ENCODE data around the gene CIAO2A. TPM values are rescaled to one million over a fixed set of nuclear protein-coding genes. Genes with fewer than 3 reads are reported as not detected.
"Not testable (repeated sequence)": the region's sequence is repeated elsewhere in the genome, so short reads cannot be mapped to it uniquely, and the experiment has no call there.

Gene CIAO2A
- total RNA-seq, 2 experiments from 2014 or later = 78.7 to 84.7 TPM

- no TSS peak for BruUV-seq (replicated peaks)
- TF ChIP-seq EZH2phosphoT487 (IDR thresholded peaks at IDR 0.05; ENCODE audit: borderline replicate concordance, low read depth, low read length) (no peak), CTCF (conservative IDR thresholded peaks at IDR 0.05; ENCODE audit: low read length) (no peak)
Observed at GRCh38 chr15:64058279-64058678, 35.4 kb downstream of the CIAO2A start.

GRCh38 chr15:64053674-64054073 lies 40.0 kb downstream of the CIAO2A start:
- intact Hi-C loops (cut with micrococcal nuclease; ENCODE audit: unreplicated experiment); BruUV-seq (replicated peaks); H3K79me2 ChIP-seq (ENCODE audit: insufficient read depth, low read depth, low read length); H3K9me2 ChIP-seq (ENCODE audit: insufficient read depth, low read length); H3K27ac ChIP-seq (ENCODE audit: low read depth, low read length, poor library complexity, severe bottlenecking); H4K20me1 ChIP-seq (ENCODE audit: insufficient read depth, low read length); CTCF ChIA-PET (ENCODE audit: unreplicated experiment); DNase-seq (ENCODE audit: low spot score); H3K4me1 ChIP-seq (ENCODE audit: insufficient read depth, low read length, poor library complexity, severe bottlenecking); H2AFZ ChIP-seq (ENCODE audit: low read length); H3K4me2 ChIP-seq (ENCODE audit: low read length); H3K9me3 ChIP-seq (ENCODE audit: low read length); H3K36me3 ChIP-seq (ENCODE audit: insufficient read depth, low read length); POLR2A ChIA-PET; H3K4me3 ChIP-seq (ENCODE audit: low read depth, low read length, poor library complexity, severe bottlenecking): not testable (repeated sequence)

More at GRCh38 chr15:64058279-64058678, 35.4 kb downstream of the CIAO2A start:
- ChIA-PET POLR2A (no interaction called here), CTCF (ENCODE audit: unreplicated experiment) (no interaction called here)
- H2AFZ ChIP-seq (ENCODE audit: low read length) = no peak overlapping the region
- H3K4me2 ChIP-seq (ENCODE audit: low read length) = no peak overlapping the region
- H3K27ac ChIP-seq (ENCODE audit: low read depth, low read length, poor library complexity, severe bottlenecking) = no peak overlapping the region
- no peaks in the 10 kb centered on the region for H3K4me1 ChIP-seq (ENCODE audit: insufficient read depth, low read length, poor library complexity, severe bottlenecking)
- no peaks in the 10 kb centered on the region for H3K36me3 ChIP-seq (ENCODE audit: insufficient read depth, low read length)
- H3K79me2 ChIP-seq (ENCODE audit: insufficient read depth, low read depth, low read length) = no peaks in the 10 kb centered on the region
- no peaks in the 10 kb centered on the region for H3K9me3 ChIP-seq (ENCODE audit: low read length)
- no peaks in the 10 kb centered on the region for H4K20me1 ChIP-seq (ENCODE audit: insufficient read depth, low read length)
- H3K9me2 ChIP-seq (ENCODE audit: insufficient read depth, low read length) = no peaks in the 10 kb centered on the region
- no peak overlapping the region for H3K4me3 ChIP-seq (ENCODE audit: low read depth, low read length, poor library complexity, severe bottlenecking)
- no peak for DNase-seq (ENCODE audit: low spot score)
- intact Hi-C loops (cut with micrococcal nuclease; ENCODE audit: unreplicated experiment) = no loop called here

- Histone ChIP-seq H3K4me2 (ENCODE audit: low read length) (no peak overlapping the region), H3K36me3 (ENCODE audit: insufficient read depth, low read length) (no peaks in the 10 kb centered on the region), H3K9me2 (ENCODE audit: insufficient read depth, low read length) (no peaks in the 10 kb centered on the region), H3K4me1 (ENCODE audit: insufficient read depth, low read length, poor library complexity, severe bottlenecking) (peaks cover 13% of the 10 kb centered on the region), H4K20me1 (ENCODE audit: insufficient read depth, low read length) (no peaks in the 10 kb centered on the region), H3K9me3 (ENCODE audit: low read length) (no peaks in the 10 kb centered on the region), H2AFZ (ENCODE audit: low read length) (no peak overlapping the region), H3K79me2 (ENCODE audit: insufficient read depth, low read depth, low read length) (no peaks in the 10 kb centered on the region), H3K27ac (ENCODE audit: low read depth, low read length, poor library complexity, severe bottlenecking) (no peak overlapping the region), H3K4me3 (ENCODE audit: low read depth, low read length, poor library complexity, severe bottlenecking) (no peak overlapping the region)
- intact Hi-C loops (cut with micrococcal nuclease; ENCODE audit: unreplicated experiment) = no loop called here
- BruUV-seq (replicated peaks) = no TSS peak
- ChIA-PET CTCF (ENCODE audit: unreplicated experiment) (no interaction called here), POLR2A (interaction anchor here (0.6 kb wide), 1 partner anchor 1308 kb away, joined by 3 read pairs; no protein-coding TSS in a partner anchor)
- TF ChIP-seq EZH2phosphoT487 (IDR thresholded peaks at IDR 0.05; ENCODE audit: borderline replicate concordance, low read depth, low read length) (no peak), CTCF (conservative IDR thresholded peaks at IDR 0.05; ENCODE audit: low read length) (no peak)
- no peak for DNase-seq (ENCODE audit: low spot score)
Observed at GRCh38 chr15:64052925-64053491, 40.6 kb downstream of the CIAO2A start.
